ENCODE results near the gene EPSTI1.

GRCh38 chr13:43006893-43007631 lies 15.0 kb upstream of the EPSTI1 start:
- no peak for TF ChIP-seq ZFX (IDR thresholded peaks at IDR 0.05; ENCODE audit: borderline replicate concordance)
- TF ChIP-seq CTCF (IDR thresholded peaks at IDR 0.05) = no peak
